GM12878 (cell line): ENCODE measurements around the gene TMEM178A.

ENCODE experiments used
- BHLHE40 ChIP-seq, 2 experiments: fragments of 450-650 bp in 1 of 2; IDR thresholded peaks; 2 replicates each; pipeline ENCODE4 v1.6.1; 2011 to 2017; ENCODE audit warnings: low read depth in 2 of 2, borderline replicate concordance in 1 of 2, improper control_type of control experiment in 1 of 2, low read length in 1 of 2, mild to moderate bottlenecking in 1 of 2
- CTCF ChIP-seq, 3 experiments: IDR thresholded peaks in 2 of 3; conservative IDR thresholded peaks in 1 of 3; 2 replicates each; pipeline ENCODE4 v1.5.1; 2011; ENCODE audit warnings: low read depth in 3 of 3, low read length in 3 of 3, mild to moderate bottlenecking in 3 of 3, control low read depth in 2 of 3, moderate library complexity in 2 of 3, inconsistent platforms in 1 of 3, mixed read lengths in 1 of 3; ENCODE audit not compliant: control insufficient read depth in 2 of 3, insufficient read depth in 1 of 3; ENCODE audit errors: extremely low read depth in 1 of 3
- EP300 ChIP-seq, 2 experiments: fragments of 150-350 bp in 1 of 2; IDR thresholded peaks; 2 replicates each; pipeline ENCODE4 v1.6.1; 2011 to 2012; ENCODE audit warnings: low read depth in 2 of 2, low read length in 2 of 2, borderline replicate concordance in 1 of 2, improper control_type of control experiment in 1 of 2, inconsistent platforms in 1 of 2; ENCODE audit not compliant: control insufficient read depth in 1 of 2
- HDAC6 ChIP-seq: fragments of 200-600 bp; sonication (generic); IDR thresholded peaks from one replicate; pipeline ENCODE4 v1.8.0; 2017; ENCODE audit warnings: antibody characterized with exemption; ENCODE audit not compliant: unreplicated experiment
- LARP7 ChIP-seq: fragments of 450-650 bp; IDR thresholded peaks from 2 replicates; pipeline ENCODE4 v1.6.1; 2017; ENCODE audit warnings: mild to moderate bottlenecking
- MLLT1 ChIP-seq: fragments of 450-650 bp; IDR thresholded peaks from 2 replicates; pipeline ENCODE4 v1.6.1; 2016; ENCODE audit warnings: mild to moderate bottlenecking
- NR2C2 ChIP-seq: IDR thresholded peaks from 2 replicates; pipeline ENCODE4 v1.6.1; 2011; ENCODE audit warnings: borderline replicate concordance, low read depth; ENCODE audit not compliant: control insufficient read depth, insufficient read length
- POLR2A ChIP-seq: IDR thresholded peaks from 2 replicates; pipeline ENCODE4 v1.6.1; 2011; ENCODE audit warnings: low read depth, mild to moderate bottlenecking, low read length
- REST ChIP-seq: IDR thresholded peaks from 2 replicates; pipeline ENCODE4 v1.6.1; 2012; ENCODE audit warnings: mild to moderate bottlenecking, low read depth, low read length
- SUPT20H ChIP-seq: IDR thresholded peaks from 2 replicates; pipeline ENCODE4 v1.6.1; 2011; ENCODE audit warnings: low read depth, mild to moderate bottlenecking, low read length, moderate library complexity, borderline replicate concordance; ENCODE audit not compliant: control insufficient read depth
- ZNF24 ChIP-seq: fragments of 450-650 bp; IDR thresholded peaks from 2 replicates; pipeline ENCODE4 v1.6.1; 2017; ENCODE audit warnings: antibody characterized with exemption, mild to moderate bottlenecking

- TF ChIP-seq HDAC6 (no peak), SUPT20H (no peak), POLR2A (no peak), EP300 (IDR thresholded peaks at IDR 0.05; ENCODE audit: borderline replicate concordance in 1 of 2, control insufficient read depth in 1 of 2, low read depth in 2 of 2, low read length in 2 of 2) (no peak), CTCF (IDR thresholded peaks at IDR 0.05 in 2 of 3, conservative IDR thresholded peaks at IDR 0.05 in 1 of 3; ENCODE audit: control insufficient read depth in 2 of 3, extremely low read depth in 1 of 3, insufficient read depth in 1 of 3, low read depth in 3 of 3, low read length in 3 of 3) (no peak), NR2C2 (no peak), REST (no peak), MLLT1 (no peak), ZNF24 (no peak), BHLHE40 (IDR thresholded peaks at IDR 0.05; ENCODE audit: borderline replicate concordance in 1 of 2, low read depth in 2 of 2, low read length in 1 of 2) (no peak), LARP7 (no peak)
Observed at GRCh38 chr2:39664232-39664887, 1.4 kb upstream of the TMEM178A start.
